Endodermal cell (in vitro differentiated cells): ENCODE data around the gene NFKBIA. TPM values are rescaled to one million over a fixed set of nuclear protein-coding genes. Genes with fewer than 3 reads are reported as not detected.

Source experiments
- DNase-seq: peaks from one replicate; pipeline ENCODE4 v3.0.0-alpha.2; 2017
- H3K27ac ChIP-seq: 2 replicates; pipeline ENCODE4 v1.5.1; 2013; ENCODE audit warnings: mild to moderate bottlenecking, low read depth, low read length, moderate library complexity
- H3K27me3 ChIP-seq: 2 replicates; pipeline ENCODE4 v1.6.1; 2013; ENCODE audit warnings: mild to moderate bottlenecking, low read length, moderate library complexity; ENCODE audit not compliant: insufficient read depth, control insufficient read depth, poor library complexity, severe bottlenecking
- H3K36me3 ChIP-seq: 2 replicates; pipeline ENCODE4 v1.7.0; 2013; ENCODE audit warnings: mild to moderate bottlenecking, low read length, moderate library complexity; ENCODE audit not compliant: control insufficient read depth, insufficient read depth
- H3K4me1 ChIP-seq: one replicate; pipeline ENCODE4 v1.7.0; 2013; ENCODE audit warnings: low read length; ENCODE audit not compliant: control insufficient read depth, insufficient read depth
- H3K4me3 ChIP-seq: 2 replicates; pipeline ENCODE4 v1.5.1; 2013; ENCODE audit warnings: mild to moderate bottlenecking, low read length, moderate library complexity
- H3K9ac ChIP-seq: 2 replicates; pipeline ENCODE4 v1.6.1; 2013; ENCODE audit warnings: mild to moderate bottlenecking, low read length, moderate library complexity; ENCODE audit not compliant: poor library complexity, severe bottlenecking; ENCODE audit errors: extremely low read depth
- H3K9me3 ChIP-seq: 2 replicates; pipeline ENCODE4 v1.6.1; 2013; ENCODE audit warnings: mild to moderate bottlenecking, low read length, moderate library complexity; ENCODE audit not compliant: control insufficient read depth
- H3K27ac Mint-ChIP-seq: 2 replicates; pipeline ENCODE4 v1.8.0; 2020; ENCODE audit warnings: mixed read lengths
- H3K27me3 Mint-ChIP-seq: 2 replicates; pipeline ENCODE4 v1.8.0; 2021; ENCODE audit warnings: mild to moderate bottlenecking, mixed read lengths; ENCODE audit not compliant: insufficient read depth
- H3K36me3 Mint-ChIP-seq: 2 replicates; pipeline ENCODE4 v1.8.0; 2020; ENCODE audit warnings: low read depth, mixed read lengths
- H3K4me1 Mint-ChIP-seq: 2 replicates; pipeline ENCODE4 v1.8.0; 2020; ENCODE audit warnings: mixed read lengths
- H3K4me3 Mint-ChIP-seq: 2 replicates; pipeline ENCODE4 v1.8.0; 2020; ENCODE audit warnings: mild to moderate bottlenecking, moderate library complexity, mixed read lengths
- H3K9me3 Mint-ChIP-seq: 2 replicates; pipeline ENCODE4 v1.8.0; 2020; ENCODE audit warnings: mild to moderate bottlenecking, mixed read lengths
- WGBS, 2 experiments: methylation state at CpG; one replicate each; pipeline versions ENCODE4 v1.1.5 to v1.1.7; 2013; ENCODE audit warnings: missing lambda C conversion rate in 2 of 2, mixed read lengths in 1 of 2; ENCODE audit not compliant: insufficient coverage in 1 of 2, insufficient read length in 1 of 2; 5-methylcytosine and 5-hydroxymethylcytosine counted together
- total RNA-seq, 2 donors: library from RNA; stranded (reverse); fragmentation: NEBNext Ultra II Directional in 1 of 2; extraction: Animal tissue kit (Norgen Biotek cat#: 25700) in 1 of 2; gene quantifications; 2 replicates in 1 of 2; 3 replicates in 1 of 2; pipeline ENCODE4 v1.2.1, GENCODE V29; 2021
- TF ChIP-seq, protein P1 (sequence below): fragments of 200-600 bp; sonication (generic); conservative IDR thresholded peaks from 2 replicates; pipeline ENCODE4 v1.5.0; 2021; ENCODE audit warnings: antibody characterized with exemption, mild to moderate bottlenecking

Gene NFKBIA
- total RNA-seq, 2 donors from 2014 or later, result 148 to 188 TPM

DNA sequence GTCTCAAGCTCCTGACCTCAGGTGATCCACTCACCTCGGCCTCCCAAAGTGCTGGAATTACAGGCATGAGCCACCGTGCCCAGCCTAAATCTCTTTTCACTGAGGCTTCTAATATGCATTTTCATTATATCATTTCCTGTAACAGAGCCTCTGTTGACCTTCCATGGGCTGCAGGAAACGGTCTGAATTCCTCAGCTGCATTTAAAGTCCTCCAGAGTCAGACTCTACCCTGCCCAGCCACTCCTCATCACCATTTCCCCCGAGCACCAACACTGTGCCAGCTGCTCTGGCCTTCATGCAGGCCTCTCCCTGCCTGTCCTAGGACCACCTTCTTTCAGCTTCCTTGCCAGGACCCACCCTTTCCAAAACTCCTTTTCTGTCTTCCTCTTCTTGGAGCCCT is 9.8 kb upstream of the NFKBIA start:
- H3K36me3 Mint-ChIP-seq, result no peaks in the 10 kb centered on the region
- H3K27ac ChIP-seq, result no peak overlapping the region
- no peaks in the 10 kb centered on the region for H3K36me3 ChIP-seq
- no peaks in the 10 kb centered on the region for H3K9me3 Mint-ChIP-seq
- H3K9ac ChIP-seq, result no peak overlapping the region
- DNase-seq, result no peak
- H3K4me3 Mint-ChIP-seq, result no peak overlapping the region
- H3K4me1 Mint-ChIP-seq, result peaks cover 25% of the 10 kb centered on the region
- H3K27me3 ChIP-seq, result no peaks in the 10 kb centered on the region
- TF ChIP-seq, protein P1, sequence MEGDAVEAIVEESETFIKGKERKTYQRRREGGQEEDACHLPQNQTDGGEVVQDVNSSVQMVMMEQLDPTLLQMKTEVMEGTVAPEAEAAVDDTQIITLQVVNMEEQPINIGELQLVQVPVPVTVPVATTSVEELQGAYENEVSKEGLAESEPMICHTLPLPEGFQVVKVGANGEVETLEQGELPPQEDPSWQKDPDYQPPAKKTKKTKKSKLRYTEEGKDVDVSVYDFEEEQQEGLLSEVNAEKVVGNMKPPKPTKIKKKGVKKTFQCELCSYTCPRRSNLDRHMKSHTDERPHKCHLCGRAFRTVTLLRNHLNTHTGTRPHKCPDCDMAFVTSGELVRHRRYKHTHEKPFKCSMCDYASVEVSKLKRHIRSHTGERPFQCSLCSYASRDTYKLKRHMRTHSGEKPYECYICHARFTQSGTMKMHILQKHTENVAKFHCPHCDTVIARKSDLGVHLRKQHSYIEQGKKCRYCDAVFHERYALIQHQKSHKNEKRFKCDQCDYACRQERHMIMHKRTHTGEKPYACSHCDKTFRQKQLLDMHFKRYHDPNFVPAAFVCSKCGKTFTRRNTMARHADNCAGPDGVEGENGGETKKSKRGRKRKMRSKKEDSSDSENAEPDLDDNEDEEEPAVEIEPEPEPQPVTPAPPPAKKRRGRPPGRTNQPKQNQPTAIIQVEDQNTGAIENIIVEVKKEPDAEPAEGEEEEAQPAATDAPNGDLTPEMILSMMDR, result no peak
- 65% methylated on average over 4 of the region's 4 CpGs for WGBS, 2 experiments
- H3K27me3 Mint-ChIP-seq, result no peaks in the 10 kb centered on the region
- no peak overlapping the region for H3K4me3 ChIP-seq
- H3K27ac Mint-ChIP-seq, result peak overlapping the region; percentile 69
- H3K9me3 ChIP-seq, result no peaks in the 10 kb centered on the region
- peaks cover 7% of the 10 kb centered on the region for H3K4me1 ChIP-seq

DNA sequence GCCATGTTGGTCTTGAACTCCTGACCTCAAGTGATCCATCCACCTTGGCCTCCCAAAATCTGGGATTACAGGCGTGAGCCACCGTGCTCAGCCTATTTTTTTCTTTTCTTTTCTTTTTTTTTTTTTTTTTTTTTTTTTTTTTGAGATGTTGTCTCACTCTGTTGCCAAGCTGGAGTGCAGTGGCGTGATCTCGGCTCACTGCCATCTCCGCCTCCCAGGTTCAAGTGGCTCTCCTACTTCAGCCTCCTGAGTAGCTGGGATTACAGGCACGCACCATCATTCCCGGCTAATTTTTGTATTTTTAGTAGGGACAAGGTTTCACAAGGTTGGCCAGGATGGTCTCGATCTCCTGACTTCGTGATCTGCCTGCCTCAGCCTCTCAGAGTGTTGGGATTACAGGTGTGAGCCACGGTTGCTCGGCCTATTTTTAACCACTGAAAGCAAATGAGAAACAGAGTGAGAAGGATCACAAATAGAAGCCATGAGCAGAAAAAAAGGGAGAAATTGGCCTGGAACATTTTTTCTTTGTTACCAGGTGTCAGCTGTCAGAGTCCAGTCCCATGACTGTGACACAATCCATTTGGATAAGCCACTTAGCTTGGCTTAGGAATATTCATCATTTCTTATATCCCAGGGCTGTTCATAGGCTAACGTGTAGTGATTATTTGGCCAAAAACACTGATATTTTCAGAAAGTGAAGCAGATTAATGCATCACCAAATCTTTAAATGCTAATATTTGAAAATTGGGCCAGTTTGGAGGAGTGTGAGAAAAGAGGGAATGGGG is 7.9 kb upstream of the NFKBIA start:
- 76 to 92% methylated on average over 9 to 10 of the region's 12 CpGs for WGBS, 2 experiments
- Histone ChIP-seq H3K27ac (no peak overlapping the region), H3K27me3 (no peaks in the 10 kb centered on the region), H3K4me3 (no peak overlapping the region), H3K4me1 (peaks cover 7% of the 10 kb centered on the region), H3K9me3 (no peaks in the 10 kb centered on the region), H3K9ac (no peak overlapping the region), H3K36me3 (no peaks in the 10 kb centered on the region)
- DNase-seq, result no peak
- peaks cover 25% of the 10 kb centered on the region for H3K4me1 Mint-ChIP-seq
- H3K27me3 Mint-ChIP-seq, result no peaks in the 10 kb centered on the region
- H3K27ac Mint-ChIP-seq, result peak overlapping the region; percentile 73
- no peak overlapping the region for H3K4me3 Mint-ChIP-seq
- no peaks in the 10 kb centered on the region for H3K36me3 Mint-ChIP-seq
- H3K9me3 Mint-ChIP-seq, result no peaks in the 10 kb centered on the region
- TF ChIP-seq, protein P1, result no peak

DNA sequence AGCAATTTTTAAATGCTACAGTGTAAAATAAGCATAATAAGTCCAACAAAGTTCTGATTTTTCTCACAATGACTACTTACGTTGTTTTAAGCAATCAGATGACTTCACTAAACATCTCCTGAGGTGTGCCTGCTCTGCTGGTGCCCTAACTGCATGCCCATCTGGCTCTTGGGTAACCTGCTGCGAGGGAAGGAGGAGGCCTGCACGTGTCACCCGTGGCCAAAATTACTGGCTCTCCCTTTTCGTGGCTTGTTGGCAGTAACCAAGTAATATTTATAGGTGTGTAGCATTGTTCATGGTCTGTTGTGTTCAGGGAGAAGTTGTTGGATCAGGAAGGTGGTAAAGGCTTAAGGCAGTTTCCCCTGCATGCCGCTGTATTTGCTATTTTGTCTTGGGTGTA is 6.3 kb upstream of the NFKBIA start:
- H3K9me3 ChIP-seq, result no peaks in the 10 kb centered on the region
- peaks cover under 1% of the 10 kb centered on the region for H3K4me1 ChIP-seq
- TF ChIP-seq, protein P1, result no peak
- WGBS, 2 experiments, result 94 to 95% methylated on average over 6 of the region's 6 CpGs
- H3K27ac ChIP-seq, result no peak overlapping the region
- Mint-ChIP-seq H3K4me3 (no peak overlapping the region), H3K9me3 (no peaks in the 10 kb centered on the region), H3K27me3 (no peaks in the 10 kb centered on the region), H3K36me3 (no peaks in the 10 kb centered on the region), H3K27ac (peak overlapping the region; percentile 35), H3K4me1 (peaks cover 30% of the 10 kb centered on the region)
- no peak overlapping the region for H3K4me3 ChIP-seq
- H3K36me3 ChIP-seq, result no peaks in the 10 kb centered on the region
- no peak overlapping the region for H3K9ac ChIP-seq
- no peak for DNase-seq
- H3K27me3 ChIP-seq, result no peaks in the 10 kb centered on the region
